HEK293 (cell line): ENCODE results near the gene TRIM27.
A peak's percentile ranks its signal among the peaks of the same experiment; 100 is the strongest.
"Not testable (repeated sequence)": the region's sequence is repeated elsewhere in the genome, so short reads cannot be mapped to it uniquely, and the experiment has no call there.

ENCODE experiments used
- CTCF ChIA-PET: fragments of 350-600 bp; formaldehyde crosslinking; extraction: SDS; loops from one replicate; lab custom pipeline; 2021; ENCODE audit warnings: antibody characterized with exemption; lab: Yijun Ruan, JAX
- POLR2A ChIA-PET: fragments of 300-600 bp; formaldehyde crosslinking; extraction: SDS; loops from one replicate; lab custom pipeline; 2020; ENCODE audit warnings: antibody characterized with exemption, inconsistent platforms; lab: Yijun Ruan, JAX
- H3K27ac ChIP-seq: fragments of 200-500 bp; sonication (Bioruptor generic); 2 replicates; pipeline ENCODE4 v1.5.1; 2014; ENCODE audit warnings: low read depth, low read length, control low read depth, inconsistent platforms; ENCODE audit errors: extremely low read depth
- H3K36me3 ChIP-seq, 2 experiments: fragments of 200-500 bp in 1 of 2; sonication (Bioruptor generic) in 1 of 2; 1 replicate in 1 of 2; 2 replicates in 1 of 2; pipeline ENCODE4 v1.5.1; 2014 to 2017; ENCODE audit warnings: inconsistent platforms in 2 of 2, low read length in 2 of 2; ENCODE audit not compliant: control insufficient read depth in 2 of 2, insufficient read depth in 1 of 2
- H3K4me1 ChIP-seq: fragments of 200-500 bp; sonication (Bioruptor generic); 2 replicates; pipeline ENCODE4 v1.5.1; 2014; ENCODE audit warnings: mild to moderate bottlenecking, low read length, inconsistent platforms; ENCODE audit not compliant: control insufficient read depth, insufficient read depth
- H3K4me3 ChIP-seq: 2 replicates; pipeline ENCODE4 v1.5.1; 2011; ENCODE audit warnings: low read depth, mild to moderate bottlenecking, control low read depth, low read length, moderate library complexity
- H3K9me3 ChIP-seq: fragments of 200-500 bp; sonication (Bioruptor generic); 2 replicates; pipeline ENCODE4 v1.5.1; 2014; ENCODE audit warnings: low read depth, low read length, inconsistent platforms; ENCODE audit not compliant: control insufficient read depth, insufficient read depth
- BCL11B ChIP-seq: fragments of 450-650 bp; formaldehyde crosslinking; IDR thresholded peaks from 2 replicates; pipeline ENCODE4 v1.5.1; 2016; ENCODE audit warnings: low read depth, missing biosample characterization, missing genetic modification characterization
- EGR2 ChIP-seq: fragments of 450-650 bp; formaldehyde crosslinking; IDR thresholded peaks from 2 replicates; pipeline ENCODE4 v1.5.1; 2016; ENCODE audit warnings: low read depth, missing biosample characterization, missing genetic modification characterization
- ELK4 ChIP-seq: IDR thresholded peaks from 2 replicates; pipeline ENCODE4 v1.6.1; 2011; ENCODE audit warnings: mild to moderate bottlenecking, low read depth, low read length, borderline replicate concordance
- GLI4 ChIP-seq: fragments of 450-650 bp; formaldehyde crosslinking; IDR thresholded peaks from 2 replicates; pipeline ENCODE4 v1.5.1; 2016; ENCODE audit warnings: missing biosample characterization, missing genetic modification characterization
- KLF7 ChIP-seq: fragments of 450-650 bp; formaldehyde crosslinking; IDR thresholded peaks from 2 replicates; pipeline ENCODE4 v1.5.1; 2016; ENCODE audit warnings: missing biosample characterization, missing genetic modification characterization, borderline replicate concordance
- PATZ1 ChIP-seq: fragments of 450-650 bp; formaldehyde crosslinking; IDR thresholded peaks from 2 replicates; pipeline ENCODE4 v1.5.1; 2016; ENCODE audit warnings: missing biosample characterization, missing genetic modification characterization
- REPIN1 ChIP-seq: fragments of 450-650 bp; formaldehyde crosslinking; IDR thresholded peaks from 2 replicates; pipeline ENCODE4 v1.5.1; 2017; ENCODE audit warnings: missing biosample characterization, missing genetic modification characterization, low read depth
- SCRT2 ChIP-seq: fragments of 450-650 bp; formaldehyde crosslinking; IDR thresholded peaks from 2 replicates; pipeline ENCODE4 v1.5.1; 2016; ENCODE audit warnings: missing biosample characterization, missing genetic modification characterization
- SP2 ChIP-seq: fragments of 450-650 bp; formaldehyde crosslinking; IDR thresholded peaks from 2 replicates; pipeline ENCODE4 v1.5.1; 2016; ENCODE audit warnings: missing biosample characterization, missing genetic modification characterization
- ZBTB20 ChIP-seq: fragments of 450-650 bp; formaldehyde crosslinking; IDR thresholded peaks from 2 replicates; pipeline ENCODE4 v1.5.1; 2016; ENCODE audit warnings: missing biosample characterization, missing genetic modification characterization
- ZBTB8A ChIP-seq: fragments of 450-650 bp; formaldehyde crosslinking; IDR thresholded peaks from 2 replicates; pipeline ENCODE4 v1.5.1; 2016; ENCODE audit warnings: missing biosample characterization, missing genetic modification characterization
- ZFP41 ChIP-seq: fragments of 450-650 bp; formaldehyde crosslinking; IDR thresholded peaks from 2 replicates; pipeline ENCODE4 v1.5.1; 2016; ENCODE audit warnings: missing biosample characterization, missing genetic modification characterization, borderline replicate concordance
- ZNF140 ChIP-seq: fragments of 450-650 bp; formaldehyde crosslinking; IDR thresholded peaks from 2 replicates; pipeline ENCODE4 v1.5.1; 2016; ENCODE audit warnings: missing biosample characterization, missing genetic modification characterization
- ZNF391 ChIP-seq: fragments of 450-650 bp; formaldehyde crosslinking; IDR thresholded peaks from 2 replicates; pipeline ENCODE4 v1.5.1; 2016; ENCODE audit warnings: low read depth, missing biosample characterization, missing genetic modification characterization, borderline replicate concordance
- ZNF501 ChIP-seq: fragments of 450-650 bp; formaldehyde crosslinking; IDR thresholded peaks from 2 replicates; pipeline ENCODE4 v1.5.1; 2016; ENCODE audit warnings: missing biosample characterization, missing genetic modification characterization
- ZNF555 ChIP-seq: fragments of 450-650 bp; formaldehyde crosslinking; conservative IDR thresholded peaks from 2 replicates; pipeline ENCODE4 v1.5.1; 2017; ENCODE audit warnings: missing biosample characterization, mild to moderate bottlenecking, missing genetic modification characterization, inconsistent platforms
- ZNF776 ChIP-seq: fragments of 450-650 bp; formaldehyde crosslinking; IDR thresholded peaks from 2 replicates; pipeline ENCODE4 v1.5.0; 2017; ENCODE audit warnings: missing biosample characterization, missing genetic modification characterization, borderline replicate concordance
- ZNF777 ChIP-seq: fragments of 450-650 bp; formaldehyde crosslinking; IDR thresholded peaks from 2 replicates; pipeline ENCODE4 v1.5.1; 2017; ENCODE audit warnings: missing biosample characterization, missing genetic modification characterization, borderline replicate concordance
- ZXDB ChIP-seq: fragments of 450-650 bp; formaldehyde crosslinking; IDR thresholded peaks from 2 replicates; pipeline ENCODE4 v1.5.1; 2016; ENCODE audit warnings: missing biosample characterization, missing genetic modification characterization
- TF ChIP-seq, protein P1 (sequence below): fragments of 450-650 bp; formaldehyde crosslinking; IDR thresholded peaks from 2 replicates; pipeline ENCODE4 v1.5.1; 2016; ENCODE audit warnings: missing biosample characterization, missing genetic modification characterization

TRIM27 gene

GRCh38 chr6:28923318-28924102, at the start of gene TRIM27 (continued):
- TF ChIP-seq PATZ1 (tag by site-specific recombination), result peak; percentile 66; the same call in 1 of the 2 replicates
- TF ChIP-seq SP2 (tag by site-specific recombination), result peak; percentile 91
- no peak for TF ChIP-seq ZFP41 (tag by site-specific recombination)
- peak; percentile 98 for TF ChIP-seq ZNF776 (tag by site-specific recombination)
- TF ChIP-seq ZNF140, result no peak
- 0 out of 2 replicates have a peak, but pooled peaks have one; percentile 18 for TF ChIP-seq EGR2 (tag by site-specific recombination)
- TF ChIP-seq, protein P1, sequence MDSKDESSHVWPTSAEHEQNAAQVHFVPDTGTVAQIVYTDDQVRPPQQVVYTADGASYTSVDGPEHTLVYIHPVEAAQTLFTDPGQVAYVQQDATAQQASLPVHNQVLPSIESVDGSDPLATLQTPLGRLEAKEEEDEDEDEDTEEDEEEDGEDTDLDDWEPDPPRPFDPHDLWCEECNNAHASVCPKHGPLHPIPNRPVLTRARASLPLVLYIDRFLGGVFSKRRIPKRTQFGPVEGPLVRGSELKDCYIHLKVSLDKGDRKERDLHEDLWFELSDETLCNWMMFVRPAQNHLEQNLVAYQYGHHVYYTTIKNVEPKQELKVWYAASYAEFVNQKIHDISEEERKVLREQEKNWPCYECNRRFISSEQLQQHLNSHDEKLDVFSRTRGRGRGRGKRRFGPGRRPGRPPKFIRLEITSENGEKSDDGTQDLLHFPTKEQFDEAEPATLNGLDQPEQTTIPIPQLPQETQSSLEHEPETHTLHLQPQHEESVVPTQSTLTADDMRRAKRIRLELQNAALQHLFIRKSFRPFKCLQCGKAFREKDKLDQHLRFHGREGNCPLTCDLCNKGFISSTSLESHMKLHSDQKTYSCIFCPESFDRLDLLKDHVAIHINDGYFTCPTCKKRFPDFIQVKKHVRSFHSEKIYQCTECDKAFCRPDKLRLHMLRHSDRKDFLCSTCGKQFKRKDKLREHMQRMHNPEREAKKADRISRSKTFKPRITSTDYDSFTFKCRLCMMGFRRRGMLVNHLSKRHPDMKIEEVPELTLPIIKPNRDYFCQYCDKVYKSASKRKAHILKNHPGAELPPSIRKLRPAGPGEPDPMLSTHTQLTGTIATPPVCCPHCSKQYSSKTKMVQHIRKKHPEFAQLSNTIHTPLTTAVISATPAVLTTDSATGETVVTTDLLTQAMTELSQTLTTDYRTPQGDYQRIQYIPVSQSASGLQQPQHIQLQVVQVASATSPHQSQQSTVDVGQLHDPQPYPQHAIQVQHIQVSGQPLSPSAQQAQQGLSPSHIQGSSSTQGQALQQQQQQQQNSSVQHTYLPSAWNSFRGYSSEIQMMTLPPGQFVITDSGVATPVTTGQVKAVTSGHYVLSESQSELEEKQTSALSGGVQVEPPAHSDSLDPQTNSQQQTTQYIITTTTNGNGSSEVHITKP, result peak; percentile 69; the same call in 1 of the 2 replicates
- no peak for TF ChIP-seq ELK4
- TF ChIP-seq BCL11B (tag by site-specific recombination), result 0 out of 2 replicates have a peak, but pooled peaks have one; percentile 16
- TF ChIP-seq ZBTB8A (tag by site-specific recombination), result peak; percentile 87
- peak; percentile 14; the same call in 1 of the 2 replicates for TF ChIP-seq GLI4
- no peak for TF ChIP-seq ZNF555 (tag by site-specific recombination)
- TF ChIP-seq ZXDB (tag by site-specific recombination), result peak; percentile 70; the same call in 1 of the 2 replicates
- peak; percentile 66; the same call in 1 of the 2 replicates for TF ChIP-seq ZNF391 (tag by site-specific recombination)
- TF ChIP-seq ZBTB20 (tag by site-specific recombination), result peak; percentile 88
- TF ChIP-seq KLF7 (tag by site-specific recombination), result peak; percentile 32; the same call in 1 of the 2 replicates
- TF ChIP-seq REPIN1 (tag by site-specific recombination), result no peak
- TF ChIP-seq ZNF777 (tag by site-specific recombination), result peak; percentile 83; the same call in 1 of the 2 replicates
- TF ChIP-seq SCRT2, result peak; percentile 99
- TF ChIP-seq ZNF501 (tag by site-specific recombination), result peak; percentile 77
- TF ChIP-seq, all 188 proteins: peak for 48

DNA sequence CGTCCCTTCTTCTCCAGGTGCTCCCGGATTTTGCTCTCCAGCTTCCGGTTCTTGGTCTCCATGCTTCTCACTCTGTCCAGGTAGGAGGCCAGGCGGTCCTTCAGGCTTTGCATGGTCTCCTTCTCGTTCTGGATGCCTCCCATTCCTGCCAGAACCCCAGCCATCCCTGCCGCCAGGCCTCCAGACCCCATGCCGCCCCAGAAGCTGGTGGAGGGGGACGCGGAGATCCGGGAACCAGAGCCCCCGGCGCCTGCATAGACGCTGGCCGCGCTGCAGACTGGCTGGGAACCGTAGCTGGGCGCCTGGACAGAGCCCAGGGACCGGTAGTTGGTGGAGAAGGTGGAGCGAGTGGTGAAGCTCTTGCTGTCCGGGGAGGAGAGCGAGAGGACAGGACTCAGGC, 46.3 kb upstream of the TRIM27 start:
- POLR2A ChIA-PET, H3K27ac ChIP-seq: not testable (repeated sequence)
- CTCF ChIA-PET, result interaction anchor here (0.6 kb wide), 1 partner anchor 827 kb away, joined by 3 read pairs; no protein-coding TSS in a partner anchor

More for the DNA sequence above, 46.3 kb upstream of the TRIM27 start:
- not testable (repeated sequence) for H3K36me3 ChIP-seq, H3K9me3 ChIP-seq, H3K4me3 ChIP-seq, H3K4me1 ChIP-seq
